HG02763 (cell line): ENCODE results near the gene CCDC54.
"Not testable (repeated sequence)": the region's sequence is repeated elsewhere in the genome, so short reads cannot be mapped to it uniquely, and the experiment has no call there.

Source experiments
- ATAC-seq: cut with Tn5 transposase; IDR thresholded peaks from one replicate; pipeline ENCODE4 v1.9.1; 2021; ENCODE audit warnings: mild to moderate bottlenecking, moderate library complexity; ENCODE audit not compliant: unreplicated experiment

CCDC54 gene

DNA sequence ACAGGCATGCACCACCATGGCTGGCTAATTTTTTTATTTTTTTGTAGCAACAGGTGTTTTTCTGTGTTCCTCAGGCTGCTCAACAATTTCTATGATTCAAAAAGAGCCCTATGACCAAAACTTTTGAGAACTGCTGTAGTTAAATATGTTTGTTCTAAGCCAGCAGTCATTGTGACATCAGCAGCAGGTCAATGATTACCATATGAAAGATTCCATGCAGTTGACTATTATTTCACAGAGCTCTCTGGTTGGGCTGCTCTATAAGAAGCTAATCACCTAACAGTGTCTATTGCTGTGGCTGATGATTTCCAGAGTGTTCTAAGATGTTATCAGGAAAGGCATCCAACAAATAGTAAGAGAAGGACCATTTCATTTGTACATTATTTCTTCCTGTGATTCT, at the start of gene CCDC54:
Gene CCDC54 (plus strand): TSS at position 289 of the 400 bp plus-strand sequence. CDS start 149 bp downstream, outside the sequence.
- no peak for ATAC-seq

DNA sequence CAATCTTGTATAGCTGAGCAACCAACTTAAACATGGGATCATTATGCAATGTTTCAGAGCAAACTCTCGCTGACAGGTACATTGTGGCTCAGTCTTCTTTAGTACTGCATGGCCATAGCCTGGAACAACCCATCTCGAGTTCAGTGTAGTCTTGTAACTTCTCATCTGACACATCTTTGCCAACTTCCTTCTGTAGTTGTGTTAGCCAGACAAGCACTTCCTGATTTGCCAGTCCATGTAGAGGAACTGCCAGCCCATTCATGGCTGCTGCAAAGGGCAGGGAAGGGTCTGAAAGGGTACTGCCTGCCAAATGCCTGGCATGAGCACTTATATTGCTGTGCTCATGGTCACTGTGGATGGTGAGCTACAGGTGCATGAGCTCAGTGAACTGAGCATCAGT, 49.2 kb upstream of the CCDC54 start:
- no peak for ATAC-seq

DNA sequence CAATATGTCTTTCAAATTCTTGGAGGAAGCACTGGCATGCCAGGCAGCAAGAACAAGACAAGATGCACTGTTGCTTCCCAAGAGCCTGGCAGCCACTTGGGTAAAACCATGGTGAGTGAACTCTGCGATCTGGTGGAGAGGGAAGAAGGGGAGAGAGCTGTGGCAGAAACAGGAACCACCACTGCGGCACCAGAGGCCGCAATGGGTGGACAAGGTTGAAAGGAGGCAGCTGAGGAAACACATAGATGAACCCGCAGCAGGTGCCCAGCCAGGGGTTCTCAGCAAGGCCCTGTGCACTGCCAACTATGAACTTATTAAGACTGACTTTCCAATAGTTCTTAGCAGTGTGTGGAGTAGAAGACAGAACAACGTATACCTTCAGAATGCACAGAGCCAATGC, 48.2 kb upstream of the CCDC54 start:
- ATAC-seq = no peak

DNA sequence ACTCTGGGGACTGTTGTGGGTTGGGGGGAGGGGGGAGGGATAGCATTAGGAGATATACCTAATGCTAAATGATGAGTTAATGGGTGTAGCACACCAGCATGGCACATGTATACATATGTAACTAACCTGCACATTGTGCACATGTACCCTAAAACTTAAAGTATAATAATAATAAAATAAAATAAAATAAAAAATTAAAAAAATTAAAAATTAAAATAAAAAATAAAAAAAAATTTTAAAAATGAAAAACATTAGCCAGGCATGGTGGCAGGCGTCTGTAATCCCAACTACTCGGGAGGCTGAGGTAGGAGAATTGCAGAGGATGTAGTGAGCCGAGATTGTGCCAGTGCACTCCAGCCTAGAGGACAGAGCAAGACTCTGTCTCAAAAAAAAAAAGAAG, 37.5 kb upstream of the CCDC54 start:
- ATAC-seq = not testable (repeated sequence)

DNA sequence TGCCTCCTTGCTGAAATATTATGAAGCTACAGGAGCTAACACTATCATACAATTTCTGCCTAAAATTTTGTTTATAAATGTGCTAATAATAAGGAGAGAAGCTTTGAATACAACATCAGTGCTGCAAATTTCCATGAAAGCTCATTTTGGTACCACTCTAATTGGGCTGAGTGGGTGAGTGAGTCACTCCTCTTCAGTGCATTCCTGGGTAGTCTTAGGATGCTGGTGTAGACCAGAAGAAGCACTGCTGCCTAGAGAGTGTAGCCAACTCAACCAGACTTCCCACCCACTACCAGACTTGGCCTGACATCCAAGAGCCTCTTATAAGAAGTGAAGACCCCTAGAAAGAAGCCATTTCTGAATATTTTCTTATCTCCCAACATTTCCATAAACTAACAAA, 32.5 kb upstream of the CCDC54 start:
- no peak for ATAC-seq

DNA sequence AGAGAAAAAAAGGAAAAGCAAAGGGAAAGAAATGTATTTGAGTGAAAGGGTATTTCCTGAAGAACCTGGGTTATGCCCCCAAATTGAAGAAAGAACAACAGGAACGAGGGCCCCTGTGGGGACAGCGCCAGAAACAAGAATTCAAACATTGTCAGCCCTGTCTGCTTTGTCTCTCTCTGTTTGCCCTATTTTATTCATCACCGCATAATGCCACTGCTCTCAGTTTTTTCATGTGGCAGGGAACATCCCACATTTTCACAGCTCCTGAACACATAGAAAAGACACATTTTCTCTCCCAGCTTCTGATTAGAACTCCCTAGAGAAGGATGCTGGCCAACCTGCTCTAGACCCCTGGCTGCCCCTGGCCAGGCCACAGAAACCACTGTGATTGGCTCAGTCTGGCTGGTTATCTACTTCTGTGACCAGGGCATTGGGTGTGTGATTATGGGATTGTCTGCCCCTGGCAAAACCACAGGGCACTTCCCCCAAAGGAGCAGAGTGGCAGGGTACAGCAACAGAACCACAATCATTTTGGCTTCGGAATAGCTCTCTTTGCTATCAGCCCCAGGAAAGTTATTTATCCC, 31.3 kb upstream of the CCDC54 start:
- no peak for ATAC-seq

DNA sequence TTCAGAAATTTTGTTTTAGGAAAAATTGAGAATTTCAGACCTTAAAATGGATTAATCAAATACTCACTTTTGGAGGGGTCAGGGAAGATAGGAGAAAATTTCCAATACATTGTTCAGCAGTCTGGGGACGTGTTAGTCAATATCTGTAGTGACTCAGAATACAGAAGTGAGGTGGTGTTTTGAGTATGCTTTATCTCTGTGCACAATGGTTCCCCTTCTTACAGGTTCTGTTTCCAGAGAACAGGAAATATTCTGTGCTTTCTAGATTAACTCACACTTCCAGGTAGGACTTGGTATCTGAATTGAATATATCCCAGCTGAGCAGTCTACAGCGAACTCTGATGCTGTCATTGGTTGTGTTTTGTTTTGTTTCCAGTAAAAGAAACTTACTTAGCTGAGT, 30.7 kb upstream of the CCDC54 start:
- no peak for ATAC-seq

DNA sequence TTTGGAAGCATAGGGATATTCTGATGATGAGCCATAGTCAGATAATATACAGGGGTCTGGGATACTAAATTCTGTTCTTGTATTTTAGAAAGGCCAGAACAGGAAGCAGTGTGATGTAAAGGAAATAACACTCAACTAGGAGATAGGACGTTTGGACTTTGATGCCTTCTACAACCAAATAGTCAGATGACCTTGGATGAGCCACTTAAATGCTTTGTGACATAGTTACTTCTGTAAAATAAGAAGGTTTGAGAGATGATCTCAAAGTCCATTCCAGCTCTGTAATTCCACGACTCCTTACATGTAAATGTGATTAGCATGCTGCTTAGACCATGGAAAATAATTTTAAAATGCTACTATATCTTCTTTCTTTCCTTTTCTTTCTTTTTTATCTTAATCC, 29.5 kb upstream of the CCDC54 start:
- no peak for ATAC-seq

DNA sequence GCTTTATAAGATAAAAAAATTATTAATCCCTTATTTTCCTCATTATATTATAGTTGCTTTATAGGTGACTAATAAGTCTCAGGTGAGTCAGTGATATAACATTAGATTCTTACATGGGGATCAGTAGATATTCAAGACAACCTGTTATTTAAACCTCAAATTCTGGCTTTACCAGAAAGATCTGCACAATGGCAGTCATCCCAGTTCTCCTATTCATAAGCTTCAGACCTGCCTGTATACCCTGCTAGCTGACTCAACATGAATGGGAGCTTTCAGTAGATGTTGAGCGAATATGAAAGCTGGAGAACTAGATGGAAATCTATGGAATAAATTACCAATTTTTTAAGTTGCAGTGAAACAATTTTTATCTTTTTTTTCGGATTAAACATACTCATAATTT, 20.5 kb upstream of the CCDC54 start:
- ATAC-seq = no peak

DNA sequence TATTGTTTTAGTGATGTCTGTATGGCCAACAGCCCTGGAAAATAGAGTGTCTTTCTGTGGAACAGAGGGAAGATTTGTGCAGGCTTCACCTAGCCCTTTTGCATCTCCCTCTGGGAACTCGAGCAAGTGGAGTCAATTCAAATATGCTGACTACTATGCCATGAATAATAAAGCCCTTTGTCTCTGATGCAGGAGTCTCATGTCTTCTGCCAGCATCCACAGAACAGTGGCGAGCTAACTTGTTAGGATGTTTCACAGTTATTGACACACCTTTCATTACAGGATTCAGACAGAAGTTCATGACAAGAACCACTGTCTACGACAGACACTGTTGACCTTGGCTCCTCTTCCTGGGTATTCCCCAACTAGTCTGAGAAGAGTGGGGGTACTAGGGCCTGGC, 15.6 kb upstream of the CCDC54 start:
- no peak for ATAC-seq

DNA sequence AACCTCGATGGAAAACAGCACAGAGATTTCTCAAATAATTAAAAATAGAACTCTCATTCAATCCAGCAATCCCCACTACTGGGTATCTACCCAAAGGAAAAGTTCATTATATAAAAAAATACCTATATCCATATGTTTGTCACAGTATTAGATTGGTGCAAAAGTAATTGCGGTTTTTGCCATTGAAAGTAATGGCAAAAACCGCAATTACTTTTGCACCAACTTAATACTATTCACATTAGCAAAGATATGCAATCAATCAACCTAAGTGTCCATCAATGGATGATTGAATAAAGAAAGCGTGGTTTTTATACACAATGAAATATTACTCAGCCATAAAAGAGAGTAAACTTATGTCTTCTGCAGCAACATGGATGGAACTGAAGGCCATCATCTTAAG, 12.2 kb upstream of the CCDC54 start:
- ATAC-seq = no peak

DNA sequence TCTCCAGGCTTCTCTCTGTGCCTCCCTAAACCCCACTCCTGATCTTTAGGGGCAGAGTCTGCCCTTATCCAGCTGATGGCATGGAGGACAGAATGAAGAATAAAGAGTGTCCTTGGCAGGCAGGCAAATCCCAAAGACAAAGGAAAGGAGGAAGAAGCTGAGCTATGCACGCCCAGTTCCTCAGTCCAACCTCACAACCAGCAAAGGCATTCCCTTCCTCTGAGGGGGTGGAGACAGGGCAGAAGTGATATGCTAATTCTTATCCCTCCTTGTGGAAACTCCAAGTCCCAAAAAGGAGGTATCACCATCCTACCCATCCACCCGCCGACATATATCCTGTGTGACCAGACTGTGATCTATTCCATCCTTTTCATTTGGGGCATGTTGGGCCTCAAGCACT, 10.5 kb upstream of the CCDC54 start:
- ATAC-seq = no peak

DNA sequence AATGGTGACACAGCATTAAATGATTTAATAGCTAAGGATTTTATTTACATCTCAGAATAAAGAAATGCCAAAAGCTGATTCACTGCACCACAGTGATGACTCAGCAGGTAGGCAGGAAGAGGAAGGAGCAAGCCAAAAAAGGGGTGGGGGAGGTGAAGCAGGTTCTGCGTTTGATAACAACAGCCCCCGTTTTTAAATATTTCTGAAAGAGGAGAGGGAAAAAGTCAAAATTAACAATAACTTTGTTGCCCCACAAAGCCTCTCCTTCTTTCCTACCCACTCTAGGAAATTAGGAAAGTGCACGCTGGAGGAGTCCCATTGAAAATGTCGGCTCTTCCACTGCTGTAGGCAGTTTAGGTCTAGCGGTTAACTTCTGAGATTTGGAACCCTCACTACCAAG, 9.9 kb upstream of the CCDC54 start:
- ATAC-seq = no peak

DNA sequence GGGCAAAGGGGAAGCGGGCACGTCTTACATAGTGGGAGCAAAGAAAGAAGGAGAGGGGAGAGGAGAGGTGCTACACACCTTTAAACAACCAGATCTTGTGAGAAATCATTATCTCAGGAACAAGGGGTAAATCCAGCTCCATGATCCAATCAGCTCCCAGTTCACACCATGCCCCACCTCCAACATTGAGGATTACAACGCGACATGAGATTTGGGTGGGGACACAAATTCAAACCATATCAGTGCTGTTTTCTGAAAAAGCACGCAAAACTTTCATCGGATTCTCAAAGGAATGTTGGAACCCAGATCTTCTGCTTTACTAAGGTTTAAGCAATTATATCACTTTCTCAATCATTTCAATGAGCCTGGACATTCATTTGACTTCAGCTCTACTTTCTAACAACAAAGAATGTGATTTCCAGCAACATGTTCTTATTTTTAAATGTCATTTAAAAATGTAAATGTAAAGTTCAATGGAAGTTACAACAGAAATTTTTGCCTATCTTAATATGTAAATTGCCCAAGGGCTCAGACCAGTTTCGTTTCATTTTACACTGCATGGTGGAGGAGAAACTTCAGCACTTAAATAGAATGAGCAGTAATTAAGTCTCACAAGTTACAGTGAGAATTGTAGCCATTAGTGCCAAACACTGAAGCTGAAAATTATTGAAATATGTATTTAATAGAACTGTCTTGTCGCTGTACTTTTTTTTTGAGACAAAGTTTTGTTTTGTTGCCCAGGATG, 8.4 kb upstream of the CCDC54 start:
- no peak for ATAC-seq

DNA sequence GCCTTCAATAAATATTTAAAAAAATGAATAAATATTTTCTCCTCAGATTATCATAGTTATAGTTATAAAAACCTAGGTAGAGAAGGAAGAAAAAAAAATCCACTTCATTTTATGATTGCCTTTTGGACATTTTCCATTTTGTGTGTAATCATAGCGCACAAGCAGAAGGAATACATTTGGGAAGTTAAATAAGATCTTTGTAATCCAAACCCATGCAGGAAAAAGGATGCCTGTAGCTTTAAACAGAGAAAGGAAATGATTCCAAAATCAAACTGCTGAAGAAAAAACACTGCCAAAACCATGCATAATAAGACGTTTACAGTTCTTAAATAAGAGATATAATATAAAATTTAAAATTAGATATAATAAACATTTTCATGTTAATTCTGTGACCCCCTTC, 7.4 kb upstream of the CCDC54 start:
- ATAC-seq = no peak

DNA sequence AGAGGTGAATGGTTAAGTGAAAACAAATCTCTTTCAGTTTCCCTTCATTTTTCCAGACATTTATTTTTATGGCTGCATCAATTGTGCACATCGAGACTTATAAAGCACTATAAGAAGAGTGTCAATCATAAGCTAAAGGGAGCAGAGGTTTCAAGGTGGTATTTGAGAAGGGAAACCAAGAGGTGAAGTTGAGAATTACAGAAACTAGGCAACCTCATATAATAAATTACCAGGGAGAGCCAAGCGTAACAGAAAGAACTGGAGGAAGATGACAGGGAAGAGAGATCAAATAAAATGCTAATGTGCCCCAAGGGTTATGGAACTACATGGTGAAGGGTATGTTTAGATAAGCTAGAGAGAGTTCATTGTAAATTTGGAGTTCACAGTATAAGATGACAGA, 6.3 kb upstream of the CCDC54 start:
- ATAC-seq = no peak

DNA sequence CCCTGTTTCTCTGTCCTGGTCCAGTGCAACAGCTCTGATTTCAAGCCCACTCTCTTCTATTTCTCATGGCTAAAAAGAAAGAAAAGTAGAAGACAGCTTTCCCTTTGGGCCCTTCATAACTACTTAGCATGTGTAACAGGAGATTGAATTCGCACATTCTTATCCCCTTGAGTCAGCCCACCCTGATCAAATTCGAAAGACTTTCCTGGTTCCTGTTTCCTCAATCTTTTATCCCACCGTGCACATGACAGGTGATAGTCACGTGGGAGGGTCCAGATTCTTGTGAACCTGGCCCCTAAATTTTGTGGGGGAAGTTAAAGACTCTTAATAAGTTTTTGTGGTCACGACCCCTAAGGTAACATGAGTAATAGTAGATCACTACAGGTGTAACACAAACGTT, 4.7 kb upstream of the CCDC54 start:
- no peak for ATAC-seq

DNA sequence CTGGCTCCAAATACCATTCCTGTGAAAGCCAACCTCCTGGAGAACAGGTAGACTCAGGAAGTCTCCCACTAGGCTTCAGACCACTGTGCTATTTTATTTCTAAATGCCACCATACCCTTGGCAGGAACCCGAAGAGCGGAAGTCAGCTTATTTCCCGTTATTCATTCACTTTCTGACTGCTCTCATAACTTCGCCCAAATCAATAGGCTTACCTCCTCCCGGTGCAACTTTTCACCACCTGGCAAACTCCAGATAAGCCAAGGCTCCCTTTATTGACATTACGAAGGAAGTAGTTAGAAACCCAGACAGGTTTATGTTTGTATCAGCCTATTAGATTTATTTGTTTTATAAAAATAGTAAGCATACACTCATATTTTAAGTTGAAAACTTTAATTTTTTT, 3.3 kb upstream of the CCDC54 start:
- no peak for ATAC-seq

DNA sequence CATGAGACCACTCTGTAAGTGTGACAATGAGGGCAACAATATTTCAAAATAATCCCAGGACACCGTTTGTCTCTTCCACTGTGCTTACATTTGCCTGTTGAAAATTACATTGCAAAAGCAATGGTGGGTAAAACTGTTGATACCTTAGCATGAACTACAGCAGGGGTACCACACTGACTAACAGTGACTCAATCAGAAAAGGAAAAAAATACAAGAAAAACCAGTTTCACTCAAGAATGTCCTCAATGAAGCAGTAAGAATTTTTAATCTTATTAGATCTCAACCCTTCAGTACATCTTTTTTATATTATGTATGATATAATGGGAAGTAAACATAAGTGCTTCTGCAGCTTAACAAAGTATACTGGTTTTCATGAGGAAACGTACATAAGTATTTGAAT, 1.6 kb upstream of the CCDC54 start:
- ATAC-seq = no peak

DNA sequence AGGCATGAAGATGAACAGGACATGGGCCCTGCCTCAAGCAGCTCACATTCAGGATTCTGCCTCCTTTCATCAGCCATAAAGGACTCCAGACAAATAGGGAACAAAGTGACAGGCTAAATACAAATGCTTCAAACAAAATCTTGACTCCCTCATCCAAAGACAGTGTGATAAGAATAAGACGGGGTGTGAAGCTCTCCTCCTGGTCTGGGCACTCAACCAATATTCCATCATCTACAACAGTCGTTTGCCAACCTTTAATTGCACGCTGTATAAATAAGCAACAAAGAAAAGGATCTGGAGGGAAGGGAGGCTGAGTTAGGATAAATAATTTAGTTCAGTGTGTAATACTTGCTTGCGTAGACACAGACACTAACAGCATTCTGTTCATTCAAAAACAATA, 5.4 kb downstream of the CCDC54 start:
- no peak for ATAC-seq

DNA sequence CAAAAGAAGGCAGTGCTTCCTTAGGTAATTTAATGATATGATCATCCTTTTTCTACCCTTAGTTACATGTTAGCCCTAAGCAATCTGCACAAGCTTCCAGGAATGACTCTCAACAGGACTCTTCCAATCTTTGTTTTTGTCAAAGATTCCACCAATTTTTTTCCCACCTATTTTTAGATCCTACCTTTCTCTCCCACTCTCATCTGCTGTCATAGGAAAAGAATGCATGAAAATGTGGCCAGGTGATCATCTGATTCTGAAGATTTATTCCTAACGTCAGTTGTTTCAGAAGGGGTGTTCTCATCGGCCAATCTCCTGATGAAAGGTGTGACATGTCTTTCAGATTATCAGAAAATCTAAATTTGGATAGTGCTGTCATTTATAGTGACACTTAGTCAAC, 7.2 kb downstream of the CCDC54 start:
- ATAC-seq = no peak

DNA sequence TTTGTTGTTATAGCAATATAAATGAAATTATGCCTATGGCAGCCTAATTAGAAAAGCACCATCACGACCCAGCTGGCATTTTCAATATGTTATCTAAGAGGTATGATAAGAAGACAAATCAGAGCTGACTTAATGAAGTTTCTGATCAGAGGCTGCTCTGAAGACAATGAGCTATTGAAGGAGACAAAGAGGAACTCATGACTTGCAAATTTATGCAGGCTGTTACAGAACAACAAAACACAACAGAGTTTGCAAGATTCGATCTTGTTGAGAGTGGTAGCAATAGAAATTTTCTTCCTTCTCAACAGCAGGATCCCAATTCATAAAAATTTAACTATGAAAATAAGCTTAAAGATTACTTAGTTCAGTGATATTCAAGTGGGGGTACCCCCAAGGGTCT, 7.7 kb downstream of the CCDC54 start:
- ATAC-seq = no peak

DNA sequence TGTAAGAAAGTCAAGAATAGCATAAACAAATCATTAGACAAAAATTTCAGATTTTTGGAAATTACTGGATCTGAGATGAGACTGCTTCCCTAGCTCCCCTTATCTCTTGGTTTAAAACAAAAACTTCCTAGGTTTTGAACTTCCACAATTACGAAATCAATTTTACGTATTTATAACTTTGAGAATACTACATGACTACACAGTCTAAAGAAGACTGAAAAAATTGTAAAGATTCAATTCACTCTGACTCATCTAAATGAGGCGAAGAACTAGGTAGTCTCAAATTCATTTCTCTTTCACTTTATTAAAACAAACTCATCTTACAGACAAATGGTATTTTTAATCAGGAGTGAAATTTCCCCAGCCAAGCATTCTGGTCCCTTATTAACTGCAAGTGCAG, 10.3 kb downstream of the CCDC54 start:
- ATAC-seq = no peak
